ENCODE measurements around the gene TEX9. TPM values are rescaled to one million over a fixed set of nuclear protein-coding genes. Genes with fewer than 3 reads are reported as not detected.
"Not testable (repeated sequence)": the region's sequence is repeated elsewhere in the genome, so short reads cannot be mapped to it uniquely, and the experiment has no call there.

The TEX9 gene
- total and polyA plus RNA-seq, 2 experiments from 2014 or later = 2.6 to 7.4 TPM

GRCh38 chr15:56385908-56386307 is 20.7 kb downstream of the TEX9 start:
- Histone ChIP-seq H4K20me1 (ENCODE audit: insufficient read depth, poor library complexity, severe bottlenecking) (no peaks in the 10 kb centered on the region), H3K4me1 (ENCODE audit: insufficient read depth) (no peaks in the 10 kb centered on the region), H3K79me2 (no peaks in the 10 kb centered on the region), H3K27me3 (no peaks in the 10 kb centered on the region), H3K4me3 (no peak overlapping the region), H3K9me3 (ENCODE audit: low read depth) (no peaks in the 10 kb centered on the region), H3K4me2 (no peak overlapping the region), H2AFZ (no peak overlapping the region), H3K9me2 (replicated peaks; ENCODE audit: insufficient read depth) (no peaks in the 10 kb centered on the region), H3K27ac (no peak overlapping the region), H3K36me3 (replicated peaks; ENCODE audit: insufficient read depth, low read depth) (no peaks in the 10 kb centered on the region)
- no peak for TF ChIP-seq EZH2phosphoT487 (IDR thresholded peaks at IDR 0.05; ENCODE audit: low read depth, severe bottlenecking, unreplicated experiment)
- TF ChIP-seq EZH2 (IDR thresholded peaks at IDR 0.05; ENCODE audit: borderline replicate concordance) = no peak
- TF ChIP-seq, protein P1, sequence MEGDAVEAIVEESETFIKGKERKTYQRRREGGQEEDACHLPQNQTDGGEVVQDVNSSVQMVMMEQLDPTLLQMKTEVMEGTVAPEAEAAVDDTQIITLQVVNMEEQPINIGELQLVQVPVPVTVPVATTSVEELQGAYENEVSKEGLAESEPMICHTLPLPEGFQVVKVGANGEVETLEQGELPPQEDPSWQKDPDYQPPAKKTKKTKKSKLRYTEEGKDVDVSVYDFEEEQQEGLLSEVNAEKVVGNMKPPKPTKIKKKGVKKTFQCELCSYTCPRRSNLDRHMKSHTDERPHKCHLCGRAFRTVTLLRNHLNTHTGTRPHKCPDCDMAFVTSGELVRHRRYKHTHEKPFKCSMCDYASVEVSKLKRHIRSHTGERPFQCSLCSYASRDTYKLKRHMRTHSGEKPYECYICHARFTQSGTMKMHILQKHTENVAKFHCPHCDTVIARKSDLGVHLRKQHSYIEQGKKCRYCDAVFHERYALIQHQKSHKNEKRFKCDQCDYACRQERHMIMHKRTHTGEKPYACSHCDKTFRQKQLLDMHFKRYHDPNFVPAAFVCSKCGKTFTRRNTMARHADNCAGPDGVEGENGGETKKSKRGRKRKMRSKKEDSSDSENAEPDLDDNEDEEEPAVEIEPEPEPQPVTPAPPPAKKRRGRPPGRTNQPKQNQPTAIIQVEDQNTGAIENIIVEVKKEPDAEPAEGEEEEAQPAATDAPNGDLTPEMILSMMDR (IDR thresholded peaks at IDR 0.05; ENCODE audit: poor library complexity) = no peak
- WGBS (ENCODE audit: low lambda C conversion rate, missing lambda C conversion rate) = 91% methylated on average over 3 of the region's 3 CpGs
- DNase-seq (ENCODE audit: low spot score) = no peak

DNA sequence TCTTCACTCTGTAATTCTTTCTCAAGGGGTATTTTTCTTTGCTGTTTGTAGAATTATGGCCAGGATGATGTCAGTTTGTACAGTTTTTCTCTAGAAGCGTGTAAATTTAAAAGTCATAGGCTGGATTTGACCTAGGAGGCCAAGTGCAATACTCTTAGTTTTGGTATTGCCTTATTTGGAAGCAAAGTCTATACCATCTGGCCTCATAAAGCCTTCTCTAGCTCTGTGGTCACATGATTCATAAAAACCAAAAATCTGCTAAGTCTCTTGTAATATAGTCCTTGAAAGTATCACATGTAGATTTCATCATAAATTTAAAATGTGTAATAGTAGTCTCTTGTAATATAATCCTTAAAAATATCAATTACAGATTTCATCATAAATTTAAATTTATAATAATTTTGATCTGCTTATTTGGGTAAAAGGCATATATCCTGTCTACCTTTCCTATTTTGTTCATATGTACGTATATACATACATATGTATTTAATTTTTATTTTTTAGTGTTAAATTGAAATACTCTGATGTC is 25.6 kb downstream of the TEX9 start:
- no peaks in the 10 kb centered on the region for H3K27me3 ChIP-seq
- no peak overlapping the region for H3K4me3 ChIP-seq
- H4K20me1 ChIP-seq (ENCODE audit: insufficient read depth, poor library complexity, severe bottlenecking) = no peaks in the 10 kb centered on the region
- H3K9me3 ChIP-seq (ENCODE audit: low read depth) = no peaks in the 10 kb centered on the region
- H3K27ac ChIP-seq = no peak overlapping the region
- no peak overlapping the region for H2AFZ ChIP-seq
- DNase-seq (ENCODE audit: low spot score) = no peak
- 86% methylated on average over 2 of the region's 2 CpGs for WGBS (ENCODE audit: low lambda C conversion rate, missing lambda C conversion rate)
- TF ChIP-seq EZH2phosphoT487 (IDR thresholded peaks at IDR 0.05; ENCODE audit: low read depth, severe bottlenecking, unreplicated experiment) = no peak
- no peaks in the 10 kb centered on the region for H3K79me2 ChIP-seq
- H3K36me3 ChIP-seq (replicated peaks; ENCODE audit: insufficient read depth, low read depth) = no peaks in the 10 kb centered on the region
- no peaks in the 10 kb centered on the region for H3K9me2 ChIP-seq (replicated peaks; ENCODE audit: insufficient read depth)
- H3K4me2 ChIP-seq = no peak overlapping the region
- H3K4me1 ChIP-seq (ENCODE audit: insufficient read depth) = no peaks in the 10 kb centered on the region

- H3K79me2 ChIP-seq = no peaks in the 10 kb centered on the region
- H3K4me3 ChIP-seq = no peak overlapping the region
- H4K20me1 ChIP-seq (ENCODE audit: insufficient read depth, poor library complexity, severe bottlenecking) = no peaks in the 10 kb centered on the region
- DNase-seq (ENCODE audit: low spot score) = no peak
- no peaks in the 10 kb centered on the region for H3K36me3 ChIP-seq (replicated peaks; ENCODE audit: insufficient read depth, low read depth)
- H3K27ac ChIP-seq = no peak overlapping the region
- TF ChIP-seq, protein P1 (IDR thresholded peaks at IDR 0.05; ENCODE audit: poor library complexity) = no peak
- TF ChIP-seq EZH2 (IDR thresholded peaks at IDR 0.05; ENCODE audit: borderline replicate concordance) (no peak), EZH2phosphoT487 (IDR thresholded peaks at IDR 0.05; ENCODE audit: low read depth, severe bottlenecking, unreplicated experiment) (no peak)
- H3K4me1 ChIP-seq (ENCODE audit: insufficient read depth) = no peaks in the 10 kb centered on the region
- WGBS (ENCODE audit: low lambda C conversion rate, missing lambda C conversion rate) = 84% methylated on average over 1 of the region's 1 CpG
- no peaks in the 10 kb centered on the region for H3K27me3 ChIP-seq
- no peaks in the 10 kb centered on the region for H3K9me3 ChIP-seq (ENCODE audit: low read depth)
- H2AFZ ChIP-seq = no peak overlapping the region
- H3K9me2 ChIP-seq (replicated peaks; ENCODE audit: insufficient read depth) = no peaks in the 10 kb centered on the region
- no peak overlapping the region for H3K4me2 ChIP-seq
Measured at GRCh38 chr15:56393277-56393676, 28.1 kb downstream of the TEX9 start.

- no peak for DNase-seq (ENCODE audit: low spot score)
- WGBS (ENCODE audit: low lambda C conversion rate, missing lambda C conversion rate) = 97% methylated on average over 1 of the region's 1 CpG
- no peak for TF ChIP-seq EZH2phosphoT487 (IDR thresholded peaks at IDR 0.05; ENCODE audit: low read depth, severe bottlenecking, unreplicated experiment)
- TF ChIP-seq EZH2 (IDR thresholded peaks at IDR 0.05; ENCODE audit: borderline replicate concordance) = no peak
- TF ChIP-seq, protein P1 (IDR thresholded peaks at IDR 0.05; ENCODE audit: poor library complexity) = no peak
Measured at GRCh38 chr15:56394909-56395308, 29.7 kb downstream of the TEX9 start.

GRCh38 chr15:56397325-56397724 is 32.1 kb downstream of the TEX9 start:
- H3K9me2 ChIP-seq (replicated peaks; ENCODE audit: insufficient read depth); H3K79me2 ChIP-seq; H3K9me3 ChIP-seq (ENCODE audit: low read depth); H3K27ac ChIP-seq; DNase-seq (ENCODE audit: low spot score); H3K27me3 ChIP-seq; H3K36me3 ChIP-seq (replicated peaks; ENCODE audit: insufficient read depth, low read depth); H3K4me2 ChIP-seq; H2AFZ ChIP-seq; H4K20me1 ChIP-seq (ENCODE audit: insufficient read depth, poor library complexity, severe bottlenecking); H3K4me1 ChIP-seq (ENCODE audit: insufficient read depth); H3K4me3 ChIP-seq: not testable (repeated sequence)
- WGBS (ENCODE audit: low lambda C conversion rate, missing lambda C conversion rate) = 97% methylated on average over 3 of the region's 3 CpGs

More at GRCh38 chr15:56394909-56395308, 29.7 kb downstream of the TEX9 start:
- H3K9me3 ChIP-seq (ENCODE audit: low read depth) = no peaks in the 10 kb centered on the region
- no peak overlapping the region for H3K4me2 ChIP-seq
- H3K4me3 ChIP-seq = no peak overlapping the region
- H3K79me2 ChIP-seq = no peaks in the 10 kb centered on the region
- no peaks in the 10 kb centered on the region for H3K9me2 ChIP-seq (replicated peaks; ENCODE audit: insufficient read depth)
- no peaks in the 10 kb centered on the region for H3K4me1 ChIP-seq (ENCODE audit: insufficient read depth)
- H3K27me3 ChIP-seq = no peaks in the 10 kb centered on the region
- H3K36me3 ChIP-seq (replicated peaks; ENCODE audit: insufficient read depth, low read depth) = no peaks in the 10 kb centered on the region
- H4K20me1 ChIP-seq (ENCODE audit: insufficient read depth, poor library complexity, severe bottlenecking) = no peaks in the 10 kb centered on the region
- H3K27ac ChIP-seq = no peak overlapping the region
- H2AFZ ChIP-seq = no peak overlapping the region

DNA sequence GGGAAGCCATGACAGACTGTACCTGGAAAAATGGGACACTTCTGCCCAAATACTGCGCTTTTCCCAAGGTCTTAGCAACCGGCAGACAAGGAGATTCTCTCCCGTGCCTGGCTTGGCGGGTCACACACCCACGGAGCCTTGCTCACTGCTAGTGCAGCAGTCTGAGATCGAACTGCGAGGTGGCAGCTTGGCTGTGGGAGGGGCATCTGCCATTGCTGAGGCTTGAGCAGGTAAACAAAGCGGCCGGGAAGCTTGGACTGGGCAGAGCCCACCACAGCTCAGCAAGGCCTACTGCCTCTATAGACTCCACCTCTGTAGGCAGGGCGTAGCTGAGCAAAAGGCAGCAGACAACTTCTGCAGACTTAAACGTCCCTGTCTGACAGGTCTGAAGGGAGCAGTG is 34.0 kb downstream of the TEX9 start:
- H2AFZ ChIP-seq; H3K9me3 ChIP-seq (ENCODE audit: low read depth); H3K27me3 ChIP-seq; H4K20me1 ChIP-seq (ENCODE audit: insufficient read depth, poor library complexity, severe bottlenecking); H3K36me3 ChIP-seq (replicated peaks; ENCODE audit: insufficient read depth, low read depth); H3K4me1 ChIP-seq (ENCODE audit: insufficient read depth); H3K27ac ChIP-seq; H3K79me2 ChIP-seq; H3K9me2 ChIP-seq (replicated peaks; ENCODE audit: insufficient read depth); H3K4me3 ChIP-seq; H3K4me2 ChIP-seq; DNase-seq (ENCODE audit: low spot score): not testable (repeated sequence)
- WGBS (ENCODE audit: low lambda C conversion rate, missing lambda C conversion rate) = 92% methylated on average over 11 of the region's 11 CpGs
